HEK293 (cell line): Measurements from ENCODE around the gene LAMC3.

Source experiments
- CTCF ChIA-PET: fragments of 350-600 bp; formaldehyde crosslinking; extraction: SDS; loops from one replicate; lab custom pipeline; 2021; ENCODE audit warnings: antibody characterized with exemption; lab: Yijun Ruan, JAX
- POLR2A ChIA-PET: fragments of 300-600 bp; formaldehyde crosslinking; extraction: SDS; loops from one replicate; lab custom pipeline; 2020; ENCODE audit warnings: antibody characterized with exemption, inconsistent platforms; lab: Yijun Ruan, JAX
- H3K27ac ChIP-seq: fragments of 200-500 bp; sonication (Bioruptor generic); 2 replicates; pipeline ENCODE4 v1.5.1; 2014; ENCODE audit warnings: low read depth, low read length, control low read depth, inconsistent platforms; ENCODE audit errors: extremely low read depth
- H3K36me3 ChIP-seq, 2 experiments: fragments of 200-500 bp in 1 of 2; sonication (Bioruptor generic) in 1 of 2; 1 replicate in 1 of 2; 2 replicates in 1 of 2; pipeline ENCODE4 v1.5.1; 2014 to 2017; ENCODE audit warnings: inconsistent platforms in 2 of 2, low read length in 2 of 2; ENCODE audit not compliant: control insufficient read depth in 2 of 2, insufficient read depth in 1 of 2
- H3K4me1 ChIP-seq: fragments of 200-500 bp; sonication (Bioruptor generic); 2 replicates; pipeline ENCODE4 v1.5.1; 2014; ENCODE audit warnings: mild to moderate bottlenecking, low read length, inconsistent platforms; ENCODE audit not compliant: control insufficient read depth, insufficient read depth
- H3K4me3 ChIP-seq: 2 replicates; pipeline ENCODE4 v1.5.1; 2011; ENCODE audit warnings: low read depth, mild to moderate bottlenecking, control low read depth, low read length, moderate library complexity
- H3K9me3 ChIP-seq: fragments of 200-500 bp; sonication (Bioruptor generic); 2 replicates; pipeline ENCODE4 v1.5.1; 2014; ENCODE audit warnings: low read depth, low read length, inconsistent platforms; ENCODE audit not compliant: control insufficient read depth, insufficient read depth
- EGR2 ChIP-seq: fragments of 450-650 bp; formaldehyde crosslinking; IDR thresholded peaks from 2 replicates; pipeline ENCODE4 v1.5.1; 2016; ENCODE audit warnings: low read depth, missing biosample characterization, missing genetic modification characterization
- GLI2 ChIP-seq: fragments of 450-650 bp; formaldehyde crosslinking; IDR thresholded peaks from 2 replicates; pipeline ENCODE4; 2017; ENCODE audit warnings: missing biosample characterization, missing genetic modification characterization, low read depth, borderline replicate concordance
- KLF7 ChIP-seq: fragments of 450-650 bp; formaldehyde crosslinking; IDR thresholded peaks from 2 replicates; pipeline ENCODE4 v1.5.1; 2016; ENCODE audit warnings: missing biosample characterization, missing genetic modification characterization, borderline replicate concordance
- ZFHX2 ChIP-seq: fragments of 450-650 bp; formaldehyde crosslinking; conservative IDR thresholded peaks from 2 replicates; pipeline ENCODE4 v1.5.1; 2016; ENCODE audit warnings: missing biosample characterization, missing genetic modification characterization
- ZIC2 ChIP-seq: fragments of 450-650 bp; formaldehyde crosslinking; IDR thresholded peaks from 2 replicates; pipeline ENCODE4 v1.5.1; 2016; ENCODE audit warnings: missing biosample characterization, missing genetic modification characterization
- ZNF132 ChIP-seq: fragments of 450-650 bp; formaldehyde crosslinking; IDR thresholded peaks from 2 replicates; pipeline ENCODE4 v1.5.1; 2017; ENCODE audit warnings: missing biosample characterization, missing genetic modification characterization, borderline replicate concordance
- ZNF221 ChIP-seq: fragments of 450-650 bp; formaldehyde crosslinking; IDR thresholded peaks from 2 replicates; pipeline ENCODE4 v1.5.1; 2017; ENCODE audit warnings: missing biosample characterization, missing genetic modification characterization, borderline replicate concordance
- ZNF302 ChIP-seq: fragments of 450-650 bp; formaldehyde crosslinking; IDR thresholded peaks from 2 replicates; pipeline ENCODE4 v1.5.1; 2016; ENCODE audit warnings: missing biosample characterization, missing genetic modification characterization, low read depth
- ZNF404 ChIP-seq: fragments of 450-650 bp; formaldehyde crosslinking; IDR thresholded peaks from 2 replicates; pipeline ENCODE4 v1.5.1; 2017; ENCODE audit warnings: missing biosample characterization, missing genetic modification characterization
- ZNF670 ChIP-seq: fragments of 450-650 bp; formaldehyde crosslinking; IDR thresholded peaks from 2 replicates; pipeline ENCODE4 v1.5.1; 2016; ENCODE audit warnings: missing biosample characterization, missing genetic modification characterization, low read depth
- TF ChIP-seq, protein P1 (sequence below): fragments of 450-650 bp; formaldehyde crosslinking; IDR thresholded peaks from 2 replicates; pipeline ENCODE4 v1.5.1; 2016; ENCODE audit warnings: missing biosample characterization, missing genetic modification characterization
- TF ChIP-seq, protein P2 (sequence below): fragments of 450-650 bp; formaldehyde crosslinking; IDR thresholded peaks from 2 replicates; pipeline ENCODE4 v1.5.1; 2016; ENCODE audit warnings: missing biosample characterization, missing genetic modification characterization
- TF ChIP-seq, protein P3 (sequence below): fragments of 450-650 bp; formaldehyde crosslinking; IDR thresholded peaks from 2 replicates; pipeline ENCODE4 v1.5.0; 2017; ENCODE audit warnings: missing biosample characterization, missing genetic modification characterization, borderline replicate concordance
- TF ChIP-seq, protein P4 (sequence below): fragments of 450-650 bp; formaldehyde crosslinking; IDR thresholded peaks from 2 replicates; pipeline ENCODE4 v1.5.1; 2016; ENCODE audit warnings: missing biosample characterization, missing genetic modification characterization
- TF ChIP-seq, protein P5 (sequence below): fragments of 450-650 bp; formaldehyde crosslinking; IDR thresholded peaks from 2 replicates; pipeline ENCODE4 v1.5.1; 2016; ENCODE audit warnings: missing biosample characterization, missing genetic modification characterization
- TF ChIP-seq, protein P6 (sequence below): fragments of 450-650 bp; formaldehyde crosslinking; IDR thresholded peaks from 2 replicates; pipeline ENCODE4 v1.5.1; 2017; ENCODE audit warnings: missing biosample characterization, missing genetic modification characterization
- TF ChIP-seq, protein P7 (sequence below): fragments of 450-650 bp; formaldehyde crosslinking; IDR thresholded peaks from 2 replicates; pipeline ENCODE4 v1.5.1; 2016; ENCODE audit warnings: missing biosample characterization, missing genetic modification characterization

LAMC3 gene

DNA sequence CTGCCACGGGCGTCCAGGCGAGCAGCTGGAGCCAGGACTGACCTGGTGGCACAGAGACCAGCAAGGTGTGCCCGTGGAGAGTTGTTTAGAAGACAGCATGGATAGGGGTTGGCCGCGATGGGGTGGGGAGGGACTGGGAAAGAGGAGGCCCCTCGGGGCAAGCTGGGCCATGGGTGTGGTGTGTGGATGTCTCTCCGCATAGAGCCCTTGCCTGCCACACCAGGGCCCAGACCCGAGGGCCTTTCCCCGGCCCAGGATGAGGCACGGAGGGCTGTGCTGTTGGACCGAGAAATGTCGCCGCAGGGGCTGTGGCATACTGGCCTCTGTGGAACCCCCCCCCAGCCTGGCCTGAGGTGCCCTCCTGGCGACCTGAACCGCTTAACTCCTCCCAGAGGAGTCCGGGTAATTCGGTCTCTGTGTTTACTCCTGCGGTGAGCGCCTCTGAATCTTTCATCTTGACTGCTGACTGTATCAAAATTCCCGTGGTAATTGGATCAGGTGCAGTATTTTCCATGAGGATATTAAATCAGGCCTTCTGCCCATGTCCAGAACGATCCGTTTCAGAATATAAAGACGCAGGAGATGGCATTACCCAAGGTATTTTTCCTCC lies 22.5 kb upstream of the LAMC3 start:
- no peak overlapping the region for H3K4me3 ChIP-seq
- no peak for TF ChIP-seq ZNF670 (tag by site-specific recombination)
- peak; percentile 21; the same call in 1 of the 2 replicates for TF ChIP-seq ZIC2 (tag by site-specific recombination)
- TF ChIP-seq, all 188 proteins: peak for 1
- POLR2A ChIA-PET: no interaction called here
- H3K4me1 ChIP-seq: no peaks in the 10 kb centered on the region
- no peaks in the 10 kb centered on the region for H3K9me3 ChIP-seq
- H3K27ac ChIP-seq: no peak overlapping the region
- no peaks in the 10 kb centered on the region for H3K36me3 ChIP-seq
- CTCF ChIA-PET: interaction anchor here (1.3 to 5.6 kb wide), 4 partner anchors 11 to 60 kb away, joined by 3 to 41 read pairs (median 7); no protein-coding TSS in a partner anchor

DNA sequence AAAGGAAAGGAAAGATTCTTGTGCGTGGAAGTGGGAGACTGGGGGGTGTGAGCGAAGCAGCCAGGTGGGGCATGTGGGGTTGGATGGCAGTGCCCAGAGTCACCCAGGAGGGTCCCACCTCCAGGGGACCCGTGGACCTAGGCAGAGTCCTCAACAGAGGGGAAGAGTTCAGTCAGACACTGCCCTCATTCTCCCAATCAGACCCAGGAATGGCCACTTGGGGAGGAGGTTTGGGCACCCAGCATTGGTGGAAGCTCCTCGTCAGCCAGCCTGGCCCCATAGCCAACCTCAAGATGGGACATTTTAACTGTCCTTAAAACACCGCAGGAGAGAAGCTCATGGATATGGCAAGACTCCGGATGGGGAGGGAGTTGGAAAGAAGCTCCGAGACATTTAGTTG lies 21.9 kb upstream of the LAMC3 start:
- CTCF ChIA-PET: interaction anchor here (0.6 to 5.6 kb wide), 6 partner anchors 11 to 117 kb away, joined by 3 to 41 read pairs (median 4); no protein-coding TSS in a partner anchor
- TF ChIP-seq, protein P1, sequence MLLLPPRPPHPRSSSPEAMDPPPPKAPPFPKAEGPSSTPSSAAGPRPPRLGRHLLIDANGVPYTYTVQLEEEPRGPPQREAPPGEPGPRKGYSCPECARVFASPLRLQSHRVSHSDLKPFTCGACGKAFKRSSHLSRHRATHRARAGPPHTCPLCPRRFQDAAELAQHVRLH: no peak
- TF ChIP-seq, protein P2, sequence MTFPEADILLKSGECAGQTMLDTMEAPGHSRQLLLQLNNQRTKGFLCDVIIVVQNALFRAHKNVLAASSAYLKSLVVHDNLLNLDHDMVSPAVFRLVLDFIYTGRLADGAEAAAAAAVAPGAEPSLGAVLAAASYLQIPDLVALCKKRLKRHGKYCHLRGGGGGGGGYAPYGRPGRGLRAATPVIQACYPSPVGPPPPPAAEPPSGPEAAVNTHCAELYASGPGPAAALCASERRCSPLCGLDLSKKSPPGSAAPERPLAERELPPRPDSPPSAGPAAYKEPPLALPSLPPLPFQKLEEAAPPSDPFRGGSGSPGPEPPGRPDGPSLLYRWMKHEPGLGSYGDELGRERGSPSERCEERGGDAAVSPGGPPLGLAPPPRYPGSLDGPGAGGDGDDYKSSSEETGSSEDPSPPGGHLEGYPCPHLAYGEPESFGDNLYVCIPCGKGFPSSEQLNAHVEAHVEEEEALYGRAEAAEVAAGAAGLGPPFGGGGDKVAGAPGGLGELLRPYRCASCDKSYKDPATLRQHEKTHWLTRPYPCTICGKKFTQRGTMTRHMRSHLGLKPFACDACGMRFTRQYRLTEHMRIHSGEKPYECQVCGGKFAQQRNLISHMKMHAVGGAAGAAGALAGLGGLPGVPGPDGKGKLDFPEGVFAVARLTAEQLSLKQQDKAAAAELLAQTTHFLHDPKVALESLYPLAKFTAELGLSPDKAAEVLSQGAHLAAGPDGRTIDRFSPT: no peak
- TF ChIP-seq ZNF302 (no peak), ZNF132 (no peak)
- Histone ChIP-seq H3K4me3 (no peak overlapping the region), H3K9me3 (no peaks in the 10 kb centered on the region), H3K36me3 (no peaks in the 10 kb centered on the region), H3K27ac (no peak overlapping the region), H3K4me1 (no peaks in the 10 kb centered on the region)
- POLR2A ChIA-PET: no interaction called here

DNA sequence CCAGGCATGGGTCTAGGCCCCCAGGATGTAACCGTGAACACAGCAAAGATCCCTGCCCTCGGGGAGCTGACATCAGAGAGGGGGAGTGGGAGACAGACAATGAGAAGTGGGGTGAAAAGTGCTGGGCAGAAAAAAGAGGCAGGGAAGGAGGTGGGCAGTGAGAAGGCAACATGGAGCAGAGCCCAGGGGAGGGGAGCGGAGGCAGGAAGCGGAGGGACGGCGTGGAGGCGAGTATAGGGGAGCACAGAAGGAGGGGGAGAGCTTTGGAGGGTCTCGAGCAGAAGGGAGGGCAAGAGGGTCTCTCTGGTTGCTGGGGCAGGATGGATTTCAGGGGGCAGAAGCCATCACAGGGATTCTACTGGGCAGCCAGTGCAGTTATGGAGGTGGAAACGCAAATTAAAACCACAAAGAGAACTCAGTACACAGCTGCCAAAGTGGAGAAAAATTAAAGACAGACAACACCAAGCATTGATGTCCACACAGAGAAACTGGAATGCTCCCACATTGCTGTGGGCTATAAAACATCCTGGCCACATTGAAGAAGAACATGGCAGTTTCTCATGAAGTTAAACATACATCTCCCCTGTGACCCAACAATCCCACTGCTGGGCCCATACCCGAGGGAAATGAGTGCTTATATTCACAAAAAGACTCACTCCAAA lies 21.1 kb upstream of the LAMC3 start:
- no peaks in the 10 kb centered on the region for H3K36me3 ChIP-seq
- CTCF ChIA-PET: interaction anchor here (0.6 to 5.6 kb wide), 6 partner anchors 10 to 118 kb away, joined by 3 to 41 read pairs (median 4); no protein-coding TSS in a partner anchor
- H3K27ac ChIP-seq: no peak overlapping the region
- no peaks in the 10 kb centered on the region for H3K9me3 ChIP-seq
- POLR2A ChIA-PET: no interaction called here
- no peaks in the 10 kb centered on the region for H3K4me1 ChIP-seq
- H3K4me3 ChIP-seq: no peak overlapping the region
- TF ChIP-seq ZNF221 (no peak), KLF7 (tag by site-specific recombination) (no peak), GLI2 (no peak), EGR2 (tag by site-specific recombination) (peak; percentile 45; the same call in 1 of the 2 replicates), ZNF404 (tag by site-specific recombination) (no peak), ZNF670 (tag by site-specific recombination) (no peak), ZFHX2 (tag by site-specific recombination) (peak; percentile 53)
- TF ChIP-seq, protein P3, sequence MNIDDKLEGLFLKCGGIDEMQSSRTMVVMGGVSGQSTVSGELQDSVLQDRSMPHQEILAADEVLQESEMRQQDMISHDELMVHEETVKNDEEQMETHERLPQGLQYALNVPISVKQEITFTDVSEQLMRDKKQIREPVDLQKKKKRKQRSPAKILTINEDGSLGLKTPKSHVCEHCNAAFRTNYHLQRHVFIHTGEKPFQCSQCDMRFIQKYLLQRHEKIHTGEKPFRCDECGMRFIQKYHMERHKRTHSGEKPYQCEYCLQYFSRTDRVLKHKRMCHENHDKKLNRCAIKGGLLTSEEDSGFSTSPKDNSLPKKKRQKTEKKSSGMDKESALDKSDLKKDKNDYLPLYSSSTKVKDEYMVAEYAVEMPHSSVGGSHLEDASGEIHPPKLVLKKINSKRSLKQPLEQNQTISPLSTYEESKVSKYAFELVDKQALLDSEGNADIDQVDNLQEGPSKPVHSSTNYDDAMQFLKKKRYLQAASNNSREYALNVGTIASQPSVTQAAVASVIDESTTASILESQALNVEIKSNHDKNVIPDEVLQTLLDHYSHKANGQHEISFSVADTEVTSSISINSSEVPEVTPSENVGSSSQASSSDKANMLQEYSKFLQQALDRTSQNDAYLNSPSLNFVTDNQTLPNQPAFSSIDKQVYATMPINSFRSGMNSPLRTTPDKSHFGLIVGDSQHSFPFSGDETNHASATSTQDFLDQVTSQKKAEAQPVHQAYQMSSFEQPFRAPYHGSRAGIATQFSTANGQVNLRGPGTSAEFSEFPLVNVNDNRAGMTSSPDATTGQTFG: no peak
- TF ChIP-seq, protein P4, sequence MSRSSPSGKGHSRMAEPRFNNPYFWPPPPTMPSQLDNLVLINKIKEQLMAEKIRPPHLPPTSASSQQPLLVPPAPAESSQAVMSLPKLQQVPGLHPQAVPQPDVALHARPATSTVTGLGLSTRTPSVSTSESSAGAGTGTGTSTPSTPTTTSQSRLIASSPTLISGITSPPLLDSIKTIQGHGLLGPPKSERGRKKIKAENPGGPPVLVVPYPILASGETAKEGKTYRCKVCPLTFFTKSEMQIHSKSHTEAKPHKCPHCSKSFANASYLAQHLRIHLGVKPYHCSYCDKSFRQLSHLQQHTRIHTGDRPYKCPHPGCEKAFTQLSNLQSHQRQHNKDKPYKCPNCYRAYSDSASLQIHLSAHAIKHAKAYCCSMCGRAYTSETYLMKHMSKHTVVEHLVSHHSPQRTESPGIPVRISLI (tag by site-specific recombination): no peak
- TF ChIP-seq, protein P5, sequence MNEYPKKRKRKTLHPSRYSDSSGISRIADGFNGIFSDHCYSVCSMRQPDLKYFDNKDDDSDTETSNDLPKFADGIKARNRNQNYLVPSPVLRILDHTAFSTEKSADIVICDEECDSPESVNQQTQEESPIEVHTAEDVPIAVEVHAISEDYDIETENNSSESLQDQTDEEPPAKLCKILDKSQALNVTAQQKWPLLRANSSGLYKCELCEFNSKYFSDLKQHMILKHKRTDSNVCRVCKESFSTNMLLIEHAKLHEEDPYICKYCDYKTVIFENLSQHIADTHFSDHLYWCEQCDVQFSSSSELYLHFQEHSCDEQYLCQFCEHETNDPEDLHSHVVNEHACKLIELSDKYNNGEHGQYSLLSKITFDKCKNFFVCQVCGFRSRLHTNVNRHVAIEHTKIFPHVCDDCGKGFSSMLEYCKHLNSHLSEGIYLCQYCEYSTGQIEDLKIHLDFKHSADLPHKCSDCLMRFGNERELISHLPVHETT: no peak
- TF ChIP-seq, protein P6, sequence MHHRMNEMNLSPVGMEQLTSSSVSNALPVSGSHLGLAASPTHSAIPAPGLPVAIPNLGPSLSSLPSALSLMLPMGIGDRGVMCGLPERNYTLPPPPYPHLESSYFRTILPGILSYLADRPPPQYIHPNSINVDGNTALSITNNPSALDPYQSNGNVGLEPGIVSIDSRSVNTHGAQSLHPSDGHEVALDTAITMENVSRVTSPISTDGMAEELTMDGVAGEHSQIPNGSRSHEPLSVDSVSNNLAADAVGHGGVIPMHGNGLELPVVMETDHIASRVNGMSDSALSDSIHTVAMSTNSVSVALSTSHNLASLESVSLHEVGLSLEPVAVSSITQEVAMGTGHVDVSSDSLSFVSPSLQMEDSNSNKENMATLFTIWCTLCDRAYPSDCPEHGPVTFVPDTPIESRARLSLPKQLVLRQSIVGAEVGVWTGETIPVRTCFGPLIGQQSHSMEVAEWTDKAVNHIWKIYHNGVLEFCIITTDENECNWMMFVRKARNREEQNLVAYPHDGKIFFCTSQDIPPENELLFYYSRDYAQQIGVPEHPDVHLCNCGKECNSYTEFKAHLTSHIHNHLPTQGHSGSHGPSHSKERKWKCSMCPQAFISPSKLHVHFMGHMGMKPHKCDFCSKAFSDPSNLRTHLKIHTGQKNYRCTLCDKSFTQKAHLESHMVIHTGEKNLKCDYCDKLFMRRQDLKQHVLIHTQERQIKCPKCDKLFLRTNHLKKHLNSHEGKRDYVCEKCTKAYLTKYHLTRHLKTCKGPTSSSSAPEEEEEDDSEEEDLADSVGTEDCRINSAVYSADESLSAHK (tag by site-specific recombination): no peak
- TF ChIP-seq, protein P7, sequence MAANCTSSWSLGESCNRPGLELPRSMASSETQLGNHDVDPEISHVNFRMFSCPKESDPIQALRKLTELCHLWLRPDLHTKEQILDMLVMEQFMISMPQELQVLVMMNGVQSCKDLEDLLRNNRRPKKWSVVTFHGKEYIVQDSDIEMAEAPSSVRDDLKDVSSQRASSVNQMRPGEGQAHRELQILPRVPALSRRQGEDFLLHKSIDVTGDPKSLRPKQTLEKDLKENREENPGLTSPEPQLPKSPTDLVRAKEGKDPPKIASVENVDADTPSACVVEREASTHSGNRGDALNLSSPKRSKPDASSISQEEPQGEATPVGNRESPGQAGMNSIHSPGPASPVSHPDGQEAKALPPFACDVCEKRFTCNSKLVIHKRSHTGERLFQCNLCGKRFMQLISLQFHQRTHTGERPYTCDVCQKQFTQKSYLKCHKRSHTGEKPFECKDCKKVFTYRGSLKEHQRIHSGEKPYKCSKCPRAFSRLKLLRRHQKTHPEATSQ: no peak
